PC-9 (cell line): ENCODE results near the gene TRIM59. TPM values are rescaled to one million over a fixed set of nuclear protein-coding genes. Genes with fewer than 3 reads are reported as not detected.

Experiments
- BruUV-seq: library from RNA; stranded (reverse); fragments of 400-500 nt; replicated peaks from 2 replicates; lab custom pipeline; 2021; lab: Mats Ljungman, UMichigan
- CTCF ChIA-PET: fragments of 300-600 bp; sonication (Branson Sonifier 250); formaldehyde crosslinking; loops from one replicate; lab custom pipeline; 2022; ENCODE audit warnings: antibody characterized with exemption; lab: Charles Lee
- POLR2A ChIA-PET: fragments of 300-600 bp; sonication (Branson Sonifier 250); formaldehyde crosslinking; loops from one replicate; lab custom pipeline; 2022; ENCODE audit warnings: antibody characterized with exemption; ENCODE audit not compliant: unreplicated experiment; lab: Charles Lee
- DNase-seq, 2 experiments: peaks; one replicate each; pipeline versions ENCODE4 v3.0.0 to v3.0.0-alpha.2; 2015 to 2022; ENCODE audit warnings: mixed read lengths in 1 of 2
- H2AFZ ChIP-seq: fragments of 200-600 bp; sonication (generic); 2 replicates; pipeline ENCODE4 v1.8.1; 2017; ENCODE audit warnings: antibody characterized with exemption
- H3F3A ChIP-seq: fragments of 200-600 bp; sonication (generic); 2 replicates; pipeline ENCODE4 v1.8.1; 2017; ENCODE audit warnings: antibody characterized with exemption, mild to moderate bottlenecking, low read depth; ENCODE audit not compliant: insufficient read depth
- H3K27ac ChIP-seq: fragments of 200-600 bp; sonication (generic); 2 replicates; pipeline ENCODE4 v1.6.1; 2016; ENCODE audit warnings: mixed run types
- H3K27me3 ChIP-seq: fragments of 200-600 bp; sonication (generic); 2 replicates; pipeline ENCODE4 v1.6.1; 2016; ENCODE audit warnings: low read depth, mixed run types; ENCODE audit not compliant: insufficient read depth
- H3K36me3 ChIP-seq: fragments of 200-600 bp; sonication (generic); 2 replicates; pipeline ENCODE4 v1.6.1; 2016; ENCODE audit warnings: low read depth, mixed run types
- H3K4me1 ChIP-seq: fragments of 200-600 bp; sonication (generic); replicated peaks from 2 replicates; pipeline ENCODE4 v1.6.1; 2016; ENCODE audit warnings: mixed run types; ENCODE audit not compliant: insufficient read depth
- H3K4me2 ChIP-seq: fragments of 200-600 bp; sonication (generic); 2 replicates; pipeline ENCODE4 v1.6.1; 2017; ENCODE audit warnings: mixed run types
- H3K4me3 ChIP-seq: fragments of 200-600 bp; sonication (generic); 2 replicates; pipeline ENCODE4 v1.6.1; 2016; ENCODE audit warnings: mixed run types
- H3K79me2 ChIP-seq: fragments of 200-600 bp; sonication (generic); 2 replicates; pipeline ENCODE4 v1.6.1; 2017; ENCODE audit warnings: low read depth, mixed run types
- H3K9me2 ChIP-seq: fragments of 200-600 bp; sonication (generic); 2 replicates; pipeline ENCODE4 v1.8.1; 2017; ENCODE audit warnings: mild to moderate bottlenecking; ENCODE audit not compliant: insufficient read depth
- H3K9me3 ChIP-seq: fragments of 200-600 bp; sonication (generic); 2 replicates; pipeline ENCODE4 v1.8.1; 2016; ENCODE audit warnings: low read depth; ENCODE audit not compliant: insufficient read depth
- H4K20me1 ChIP-seq: fragments of 200-600 bp; sonication (generic); 2 replicates; pipeline ENCODE4 v1.8.1; 2017; ENCODE audit not compliant: insufficient read depth
- CTCF ChIP-seq: fragments of 200-600 bp; sonication (generic); conservative IDR thresholded peaks from 2 replicates; pipeline ENCODE4 v1.6.1; 2017; ENCODE audit warnings: mixed run types, antibody characterized with exemption, mild to moderate bottlenecking, moderate library complexity
- EZH2 ChIP-seq: fragments of 200-600 bp; sonication (generic); IDR thresholded peaks from 2 replicates; pipeline ENCODE4 v1.8.0; 2017; ENCODE audit warnings: antibody characterized with exemption, low read depth
- intact Hi-C: fragments of 100-400 bp; cut with micrococcal nuclease; formaldehyde crosslinking; loops from one replicate; pipeline ENCODE4 v1.10.0; 2022; ENCODE audit not compliant: unreplicated experiment
- total RNA-seq: library from RNA; stranded (reverse); gene quantifications from 2 replicates; pipeline ENCODE4 v1.2.3, GENCODE V29; 2021

TRIM59 gene
- total RNA-seq, 1 experiment from 2014 or later = 23.3 TPM

GRCh38 chr3:160403028-160403545 is 46.5 kb downstream of the TRIM59 start:
- POLR2A ChIA-PET = no interaction called here

GRCh38 chr3:160402221-160403027 is 47.2 kb downstream of the TRIM59 start:
- Histone ChIP-seq H3K4me3 (peak overlapping the region; percentile 90), H3K9me3 (no peaks in the 10 kb centered on the region), H2AFZ (peak overlapping the region; percentile 93; the same call in 1 of the 2 replicates), H3F3A (peaks cover 10% of the 10 kb centered on the region), H3K36me3 (peaks cover 15% of the 10 kb centered on the region), H3K9me2 (no peaks in the 10 kb centered on the region), H3K27me3 (no peaks in the 10 kb centered on the region), H3K27ac (peak overlapping the region; percentile 67), H3K79me2 (peaks cover 95% of the 10 kb centered on the region), H4K20me1 (peaks cover 11% of the 10 kb centered on the region), H3K4me2 (peak overlapping the region; percentile 86), H3K4me1 (peaks cover 34% of the 10 kb centered on the region)
- intact Hi-C loops = loop anchor here (2.0 to 10.0 kb wide), 2 partner anchors 46 to 768 kb away; partner anchors contain the start of gene TRIM59
- no TSS peak for BruUV-seq
- no peak for DNase-seq
- TF ChIP-seq CTCF = no peak
- no peak for TF ChIP-seq EZH2
- ChIA-PET CTCF (interaction anchor here (0.6 to 0.7 kb wide), 2 partner anchors 41 to 1640 kb away, joined by 3 to 5 read pairs; no protein-coding TSS in a partner anchor), POLR2A (no interaction called here)

More at GRCh38 chr3:160403028-160403545, 46.5 kb downstream of the TRIM59 start:
- H4K20me1 ChIP-seq = peaks cover 11% of the 10 kb centered on the region
- no TSS peak for BruUV-seq
- H3K4me3 ChIP-seq = peak overlapping the region; percentile 90
- peaks cover 31% of the 10 kb centered on the region for H3K4me1 ChIP-seq
- peaks cover 95% of the 10 kb centered on the region for H3K79me2 ChIP-seq
- H3K4me2 ChIP-seq = peak overlapping the region; percentile 86
- intact Hi-C loops = loop anchor here (2.0 to 10.0 kb wide), 2 partner anchors 46 to 768 kb away; partner anchors contain the start of gene TRIM59
- peak overlapping the region; percentile 93; the same call in 1 of the 2 replicates for H2AFZ ChIP-seq
- DNase-seq = no peak
- TF ChIP-seq CTCF = no peak
- no peak for TF ChIP-seq EZH2
- H3K27me3 ChIP-seq = no peaks in the 10 kb centered on the region
- H3K9me3 ChIP-seq = no peaks in the 10 kb centered on the region
- H3K36me3 ChIP-seq = peaks cover 19% of the 10 kb centered on the region
- H3F3A ChIP-seq = peaks cover 12% of the 10 kb centered on the region
- CTCF ChIA-PET = interaction anchor here (0.6 to 0.7 kb wide), 2 partner anchors 40 to 1641 kb away, joined by 3 to 5 read pairs; no protein-coding TSS in a partner anchor
- H3K27ac ChIP-seq = peak overlapping the region; percentile 67
- H3K9me2 ChIP-seq = no peaks in the 10 kb centered on the region
